Adrenal gland (tissue), 12 donors: ENCODE measurements around the gene OSCP1. TPM values are rescaled to one million over a fixed set of nuclear protein-coding genes. Genes with fewer than 3 reads are reported as not detected.

Experiments used
- DNase-seq, 7 donors: peaks; one replicate each; pipeline ENCODE4 v3.0.0-alpha.2; 2019 to 2020
- H3K27ac ChIP-seq, 5 donors: fragments of 200-600 bp; sonication (generic) in 4 of 5; 1 replicate in 3 of 5; 2 replicates in 2 of 5; pipeline versions ENCODE4 v1.5.1 to v1.8.0; 2016 to 2020; ENCODE audit warnings: mild to moderate bottlenecking in 1 of 5
- H3K27me3 ChIP-seq: fragments of 200-600 bp; 2 replicates; pipeline ENCODE4 v1.8.0; 2021
- H3K36me3 ChIP-seq, 2 donors: fragments of 200-600 bp; replicated peaks in 1 of 2; 1 replicate in 1 of 2; 2 replicates in 1 of 2; pipeline versions ENCODE4 v1.5.1 to v1.8.0; 2018 to 2022
- H3K4me1 ChIP-seq, 2 donors: fragments of 200-600 bp; replicated peaks in 1 of 2; 1 replicate in 1 of 2; 2 replicates in 1 of 2; pipeline versions ENCODE4 v1.5.1 to v1.8.0; 2018 to 2021
- H3K4me3 ChIP-seq, 4 donors: fragments of 200-600 bp; sonication (generic) in 3 of 4; one replicate each; pipeline ENCODE4 v1.5.1; 2016 to 2018
- H3K9me3 ChIP-seq, 3 donors: fragments of 200-600 bp; sonication (generic) in 1 of 3; replicated peaks in 1 of 3; 1 replicate in 2 of 3; 2 replicates in 1 of 3; pipeline versions ENCODE4 v1.5.1 to v1.8.0; 2016 to 2021
- POLR2A ChIP-seq, 2 donors: fragments of 450-650 bp; IDR thresholded peaks; one replicate each; pipeline ENCODE4 v1.6.1; 2017; ENCODE audit warnings: antibody characterized with exemption in 2 of 2, mild to moderate bottlenecking in 2 of 2, moderate library complexity in 1 of 2
- WGBS, 4 donors: extraction: QIAGEN DNeasy Blood & Tissue Kit in 2 of 4; methylation state at CpG; one replicate each; pipeline versions ENCODE4 v1.1.5 to v1.1.7; 2013 to 2017; 5-methylcytosine and 5-hydroxymethylcytosine counted together
- intact Hi-C, 2 donors: fragments of 100-400 bp; cut with DNase I; formaldehyde crosslinking; loops; one replicate each; pipeline versions ENCODE4 v1.14.1 to v1.15.0; 2022 to 2023
- polyA plus RNA-seq, 3 donors: library from polyadenylated mRNA; stranded (reverse); fragments of 200-250 nt in 2 of 3; fragments of 350-450 nt in 1 of 3; fragmentation: Illumina TruSeq in 1 of 3; extraction: RNeasy Lipid Tissue Mini Kit (QIAGEN cat#74804) in 1 of 3; gene quantifications; one replicate each; pipeline ENCODE4 v1.2.3, GENCODE V29; 2013 to 2014
- total RNA-seq, 9 donors: library from RNA; depleted of rRNA in 4 of 9; stranded (reverse); fragments of >200 nt in 4 of 9; fragments of 120-200 nt in 1 of 9; fragmentation: NEBNext Ultra II Directional in 1 of 9; extraction: Animal tissue kit (Norgen Biotek cat#: 25700) in 1 of 9; gene quantifications; one replicate each; pipeline versions ENCODE4 v1.1.0 to v1.2.4, GENCODE V29; 2013 to 2023
- TF ChIP-seq, protein P1 (sequence below), 6 experiments: fragments of 450-650 bp in 4 of 6; fragments of 200-600 bp in 2 of 6; sonication (generic) in 1 of 6; IDR thresholded peaks; 1 replicate in 5 of 6; 2 replicates in 1 of 6; pipeline versions ENCODE4 v1.5.1 to v1.8.0; 2016 to 2021; ENCODE audit warnings: antibody characterized with exemption in 6 of 6, mild to moderate bottlenecking in 2 of 6, moderate library complexity in 1 of 6
- donor health status: healthy with polysubstance abuse.
- donor health status: Bipolar disorder and iron deficiency.
- donor health status: DM: yes; HTN: yes; CAD: no.
- donor health status: DM: no; HTN: no; CAD: no.
- donor health status: DM: no; HTN: no; CAD: no.
- donor health status: DM: yes; HTN: yes; CAD: no.

The OSCP1 gene
- total and polyA plus RNA-seq, 12 donors: 5.5 to 29.9 (median 11.6) TPM

GRCh38 chr1:36406440-36406839 is 43.8 kb downstream of the OSCP1 start:
- no peak overlapping the region for H3K4me3 ChIP-seq
- no peaks in the 10 kb centered on the region for H3K36me3 ChIP-seq
- H3K27ac ChIP-seq: no peak overlapping the region
- H3K27me3 ChIP-seq: no peaks in the 10 kb centered on the region
- TF ChIP-seq POLR2A (IDR thresholded peaks at IDR 0.05): no peak
- TF ChIP-seq, protein P1, sequence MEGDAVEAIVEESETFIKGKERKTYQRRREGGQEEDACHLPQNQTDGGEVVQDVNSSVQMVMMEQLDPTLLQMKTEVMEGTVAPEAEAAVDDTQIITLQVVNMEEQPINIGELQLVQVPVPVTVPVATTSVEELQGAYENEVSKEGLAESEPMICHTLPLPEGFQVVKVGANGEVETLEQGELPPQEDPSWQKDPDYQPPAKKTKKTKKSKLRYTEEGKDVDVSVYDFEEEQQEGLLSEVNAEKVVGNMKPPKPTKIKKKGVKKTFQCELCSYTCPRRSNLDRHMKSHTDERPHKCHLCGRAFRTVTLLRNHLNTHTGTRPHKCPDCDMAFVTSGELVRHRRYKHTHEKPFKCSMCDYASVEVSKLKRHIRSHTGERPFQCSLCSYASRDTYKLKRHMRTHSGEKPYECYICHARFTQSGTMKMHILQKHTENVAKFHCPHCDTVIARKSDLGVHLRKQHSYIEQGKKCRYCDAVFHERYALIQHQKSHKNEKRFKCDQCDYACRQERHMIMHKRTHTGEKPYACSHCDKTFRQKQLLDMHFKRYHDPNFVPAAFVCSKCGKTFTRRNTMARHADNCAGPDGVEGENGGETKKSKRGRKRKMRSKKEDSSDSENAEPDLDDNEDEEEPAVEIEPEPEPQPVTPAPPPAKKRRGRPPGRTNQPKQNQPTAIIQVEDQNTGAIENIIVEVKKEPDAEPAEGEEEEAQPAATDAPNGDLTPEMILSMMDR (IDR thresholded peaks at IDR 0.05): no peak
- no peak for DNase-seq
- H3K9me3 ChIP-seq: no peaks in the 10 kb centered on the region
- no peaks in the 10 kb centered on the region for H3K4me1 ChIP-seq
- 80 to 97% (median 95%) methylated on average over 1 of the region's 1 CpG for WGBS, 4 donors
- intact Hi-C loops: no loop called here

GRCh38 chr1:36402504-36402890 is 47.8 kb downstream of the OSCP1 start:
- 87 to 93% (median 91%) methylated on average over 4 of the region's 4 CpGs for WGBS, 4 donors
- Histone ChIP-seq H3K9me3 (no peaks in the 10 kb centered on the region), H3K36me3 (no peaks in the 10 kb centered on the region), H3K4me1 (no peaks in the 10 kb centered on the region), H3K27me3 (no peaks in the 10 kb centered on the region), H3K4me3 (no peak overlapping the region), H3K27ac (no peak overlapping the region)
- no peak for DNase-seq
- intact Hi-C loops: no loop called here
- TF ChIP-seq, protein P1 (IDR thresholded peaks at IDR 0.05): no peak
- TF ChIP-seq POLR2A (IDR thresholded peaks at IDR 0.05): no peak

DNA sequence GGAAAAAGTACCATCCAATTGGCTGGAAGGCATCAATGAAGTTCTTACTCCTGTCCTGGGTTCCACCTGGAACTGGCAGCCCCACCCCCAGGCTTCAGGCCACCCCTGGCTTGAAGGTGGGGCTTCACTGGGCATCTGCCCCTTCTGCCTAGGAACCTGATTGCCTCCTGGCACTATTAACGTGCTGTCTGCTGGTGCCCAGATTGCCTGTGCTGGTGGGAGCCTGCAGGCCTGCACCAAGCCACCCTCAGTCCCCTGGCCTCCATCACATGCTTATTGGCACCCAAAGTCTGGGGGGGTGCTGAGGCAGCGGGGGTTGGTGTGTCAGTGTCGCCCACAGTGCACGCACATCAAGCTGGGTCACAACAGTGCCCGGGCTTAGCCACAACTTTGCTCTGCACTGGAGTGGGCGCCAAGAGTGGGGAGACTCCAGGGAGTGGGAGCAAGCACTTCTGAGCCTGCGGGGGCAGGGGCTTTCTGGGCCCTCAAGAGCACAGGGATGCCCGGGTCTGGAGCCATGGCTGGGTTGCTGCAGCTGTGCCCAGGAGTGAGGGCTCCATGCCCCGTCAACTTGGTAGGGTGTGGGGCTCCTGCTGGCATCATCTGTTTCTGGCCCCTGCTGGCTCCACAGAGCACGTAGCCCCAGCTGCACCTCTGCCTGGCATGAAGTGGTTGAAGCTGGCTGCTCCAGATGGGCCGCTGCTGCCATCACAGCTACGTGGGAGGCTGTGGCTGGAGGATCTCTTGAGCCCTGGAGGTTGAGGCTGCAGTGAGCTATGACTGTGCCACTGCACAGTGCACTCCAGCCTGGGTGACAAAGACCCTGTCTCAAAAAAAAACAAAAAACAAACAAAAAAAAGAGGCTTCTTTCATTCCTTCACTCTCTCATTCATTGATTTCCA is 48.4 kb downstream of the OSCP1 start:
- TF ChIP-seq POLR2A (IDR thresholded peaks at IDR 0.05): no peak
- TF ChIP-seq, protein P1 (IDR thresholded peaks at IDR 0.05): no peak
- H3K4me1 ChIP-seq: peaks cover 3 to 4% of the 10 kb centered on the region in 2 donors
- no peaks in the 10 kb centered on the region for H3K36me3 ChIP-seq
- H3K27me3 ChIP-seq: no peaks in the 10 kb centered on the region
- H3K27ac ChIP-seq: peak overlapping the region in 3 of 5 donors; percentile 48 to 87 (median 57)
- H3K4me3 ChIP-seq: peak overlapping the region in 1 of 4 donors; percentile 17
- intact Hi-C loops: no loop called here
- WGBS, 4 donors: 85 to 92% (median 89%) methylated on average over 4 to 12 of the region's 12 CpGs
- H3K9me3 ChIP-seq: no peaks in the 10 kb centered on the region
- DNase-seq: no peak

- Histone ChIP-seq H3K27me3 (no peaks in the 10 kb centered on the region), H3K4me1 (peaks cover 7 to 11% of the 10 kb centered on the region in 2 donors), H3K36me3 (no peaks in the 10 kb centered on the region), H3K27ac (peak overlapping the region in 3 of 5 donors; percentile 48 to 87 (median 57)), H3K4me3 (peak overlapping the region in 1 of 4 donors; percentile 23), H3K9me3 (no peaks in the 10 kb centered on the region)
- 69 to 90% (median 74%) methylated on average over 11 to 22 of the region's 22 CpGs for WGBS, 4 donors
- intact Hi-C loops: no loop called here
- TF ChIP-seq POLR2A (IDR thresholded peaks at IDR 0.05): no peak
- TF ChIP-seq, protein P1 (IDR thresholded peaks at IDR 0.05): no peak
- DNase-seq: peak; percentile 46 to 84 (median 71)
Measured at GRCh38 chr1:36400825-36401601, 49.2 kb downstream of the OSCP1 start.
